HG03064 (cell line): Measurements from ENCODE around the gene NHERF2.

Experiments used
- ATAC-seq: cut with Tn5 transposase; IDR thresholded peaks from one replicate; pipeline ENCODE4 v1.9.1; 2021; ENCODE audit warnings: low read depth; ENCODE audit not compliant: unreplicated experiment

NHERF2 gene

GRCh38 chr16:2038382-2039231 lies 11.9 kb downstream of the NHERF2 start:
- ATAC-seq, result no peak

DNA sequence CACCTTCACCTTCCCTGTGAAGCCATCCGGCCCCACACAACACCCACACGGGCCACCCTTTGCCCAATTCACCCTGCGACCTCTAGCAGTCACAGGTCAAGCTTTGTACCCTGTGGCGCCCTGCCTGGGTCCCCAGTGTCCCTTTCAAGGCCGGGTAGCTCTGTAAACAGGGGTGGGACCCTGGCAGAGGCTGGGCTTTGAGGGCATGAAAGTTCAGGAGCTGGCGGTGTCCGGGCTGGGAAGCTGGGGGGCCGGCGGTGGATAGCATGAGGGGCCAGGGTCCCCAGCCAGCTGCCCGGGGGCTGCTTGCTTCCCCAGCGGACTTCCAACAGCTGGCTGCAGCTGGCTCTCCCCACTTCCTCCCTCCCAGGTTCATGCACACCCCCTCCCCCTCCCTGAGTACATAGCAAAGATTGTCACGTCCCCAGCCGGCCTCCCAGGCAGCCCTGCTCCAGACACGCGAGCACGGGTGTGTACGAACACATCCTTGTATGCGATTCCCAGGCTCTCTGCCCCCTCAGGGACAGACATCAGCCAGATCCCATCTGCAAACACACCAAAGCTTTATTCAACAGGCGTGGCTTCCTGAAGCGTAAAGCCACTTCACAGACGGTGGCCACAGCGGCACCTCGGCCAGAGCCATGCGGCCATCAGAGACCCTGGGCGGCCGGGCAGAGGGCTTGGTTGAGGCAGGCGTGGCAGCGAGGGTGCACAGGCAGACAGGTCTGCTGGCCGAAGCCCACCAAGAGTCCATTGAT lies 12.8 kb downstream of the NHERF2 start:
- no peak for ATAC-seq

GRCh38 chr16:2040041-2040786 lies 13.5 kb downstream of the NHERF2 start:
- ATAC-seq, result no peak

DNA sequence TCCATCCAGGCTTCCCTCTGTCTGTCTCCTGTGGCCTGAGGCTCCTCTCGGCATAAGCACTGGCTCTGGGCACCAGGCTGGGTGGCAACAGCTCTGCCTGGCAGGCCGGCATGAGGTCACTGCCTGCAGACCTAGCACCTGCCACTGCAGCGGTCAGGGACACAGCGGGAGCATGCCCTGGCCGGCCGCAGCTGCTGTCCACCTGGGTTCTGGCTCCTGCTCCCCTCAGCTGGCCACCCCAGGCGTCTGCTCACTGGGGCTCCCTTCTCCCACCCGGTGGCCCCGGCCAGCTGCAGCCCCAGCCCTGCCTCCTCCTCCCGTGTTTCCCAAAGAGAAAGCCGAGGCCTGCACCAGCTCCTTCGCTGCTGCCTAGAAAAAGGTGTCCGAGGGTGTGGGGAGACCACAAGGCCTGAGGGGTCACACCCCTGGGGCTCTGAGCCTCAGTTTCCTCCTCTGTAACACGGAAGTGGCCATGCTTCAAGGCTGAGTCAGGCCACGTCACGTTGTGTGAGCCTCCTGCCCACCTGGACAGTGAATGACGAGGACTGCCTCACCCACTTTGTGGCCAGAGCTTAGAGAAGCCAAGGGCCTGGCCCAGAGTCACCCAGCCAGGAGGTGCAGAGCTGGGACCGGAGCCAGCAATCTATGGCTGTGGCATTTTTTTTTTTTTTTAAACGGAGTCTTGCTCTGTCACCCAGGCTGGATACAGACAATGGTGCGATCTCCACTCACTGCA lies 14.3 kb downstream of the NHERF2 start:
- no peak for ATAC-seq

DNA sequence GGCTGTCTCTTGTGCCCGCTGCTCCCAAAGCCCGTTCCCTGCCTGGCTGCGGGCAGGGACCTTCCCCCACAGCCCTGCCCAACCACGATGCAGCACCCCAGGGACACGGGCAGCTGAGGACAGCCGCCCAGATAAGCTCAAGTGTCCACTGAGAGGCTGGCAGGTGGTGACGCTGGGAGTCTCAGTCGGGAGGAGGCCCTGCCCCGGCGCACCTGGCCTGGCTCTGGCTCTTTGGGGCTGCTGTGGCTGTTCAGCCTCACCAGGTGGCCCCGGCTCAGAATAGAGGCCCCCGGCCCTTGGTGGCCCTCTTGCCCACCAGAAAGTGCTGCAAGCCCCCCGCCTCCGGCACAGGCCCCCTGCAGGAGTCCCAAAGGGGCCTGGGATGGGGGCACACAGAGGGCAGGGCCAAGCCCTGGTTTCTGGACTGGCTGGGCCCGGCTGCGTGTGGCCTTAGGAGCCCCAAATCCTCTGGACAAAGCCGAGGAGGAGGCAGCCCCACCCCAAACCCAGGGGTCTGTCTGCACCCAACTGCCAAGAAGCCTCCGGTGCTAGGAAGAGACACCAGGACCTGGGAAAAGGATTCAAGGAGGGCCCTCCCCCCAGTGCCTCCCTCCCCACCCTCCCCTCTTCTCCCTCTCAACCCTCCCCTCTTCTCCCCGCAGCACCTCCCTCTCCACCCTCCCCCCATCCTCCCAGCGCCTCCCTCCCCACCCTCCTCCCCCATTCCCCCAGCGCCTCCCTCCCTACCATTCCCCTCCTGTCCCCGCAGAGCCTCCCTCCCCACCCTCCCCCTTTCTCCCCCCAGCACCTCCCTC lies 15.7 kb downstream of the NHERF2 start:
- no peak for ATAC-seq

GRCh38 chr16:2042986-2043666 lies 16.4 kb downstream of the NHERF2 start:
- no peak for ATAC-seq

DNA sequence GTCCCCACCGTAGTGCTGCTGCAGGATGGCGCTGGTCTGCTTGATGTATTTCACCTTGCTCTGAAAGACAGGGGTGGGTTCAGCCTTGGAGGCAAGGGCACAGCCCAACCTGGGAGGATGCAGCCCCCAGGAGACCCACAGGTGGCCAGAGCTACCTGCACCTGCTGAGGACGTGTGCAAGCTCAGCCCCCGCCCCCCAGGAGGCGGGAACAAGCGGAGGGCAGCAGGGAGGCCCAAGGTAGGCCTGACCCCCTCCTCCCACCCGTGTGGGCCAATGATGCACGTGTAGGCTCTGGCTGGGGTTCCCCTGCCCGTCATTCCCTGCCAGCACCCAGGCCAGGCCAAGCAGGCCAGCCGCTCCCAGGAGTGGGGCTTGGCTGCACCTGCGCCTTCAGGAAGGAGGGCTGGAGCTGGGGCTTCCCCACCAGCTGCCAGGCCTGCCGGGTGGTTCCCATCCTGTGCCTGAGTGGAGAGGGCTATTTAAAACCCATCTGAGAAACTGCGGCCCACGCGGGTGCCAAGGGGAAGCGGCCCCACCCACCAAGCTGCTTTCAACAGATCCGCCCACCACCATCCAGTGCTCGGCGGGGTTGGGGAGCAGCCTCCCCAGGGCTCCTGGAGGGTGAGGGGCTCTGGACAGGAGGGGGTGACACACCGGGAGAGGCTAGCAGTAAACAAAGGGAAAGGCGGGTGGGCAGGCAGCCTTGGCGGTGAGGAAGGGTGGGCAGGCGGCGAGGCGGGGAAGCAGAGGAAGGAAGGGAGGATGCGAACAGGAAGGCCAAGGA lies 17.2 kb downstream of the NHERF2 start:
- ATAC-seq, result no peak

DNA sequence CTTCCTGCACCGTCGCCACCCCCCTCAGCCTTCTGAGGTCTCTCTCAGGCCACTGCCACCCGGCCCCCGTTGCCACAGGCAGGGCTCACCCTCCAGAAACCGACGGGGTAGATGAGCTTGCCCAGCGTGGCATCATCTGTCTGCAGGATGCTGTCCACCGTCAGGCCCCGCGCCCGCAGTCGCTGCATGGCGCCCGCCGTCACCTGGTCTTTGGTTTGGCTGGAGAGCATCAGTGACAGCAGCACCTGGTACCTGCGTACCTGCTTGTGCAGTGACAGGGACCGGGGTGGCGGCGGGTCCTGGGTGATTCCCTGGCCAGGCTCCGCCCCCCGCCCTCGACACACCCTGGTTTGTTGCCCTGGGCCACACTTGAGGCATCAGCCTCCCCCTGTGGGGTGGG lies 17.8 kb downstream of the NHERF2 start:
- ATAC-seq, result no peak

DNA sequence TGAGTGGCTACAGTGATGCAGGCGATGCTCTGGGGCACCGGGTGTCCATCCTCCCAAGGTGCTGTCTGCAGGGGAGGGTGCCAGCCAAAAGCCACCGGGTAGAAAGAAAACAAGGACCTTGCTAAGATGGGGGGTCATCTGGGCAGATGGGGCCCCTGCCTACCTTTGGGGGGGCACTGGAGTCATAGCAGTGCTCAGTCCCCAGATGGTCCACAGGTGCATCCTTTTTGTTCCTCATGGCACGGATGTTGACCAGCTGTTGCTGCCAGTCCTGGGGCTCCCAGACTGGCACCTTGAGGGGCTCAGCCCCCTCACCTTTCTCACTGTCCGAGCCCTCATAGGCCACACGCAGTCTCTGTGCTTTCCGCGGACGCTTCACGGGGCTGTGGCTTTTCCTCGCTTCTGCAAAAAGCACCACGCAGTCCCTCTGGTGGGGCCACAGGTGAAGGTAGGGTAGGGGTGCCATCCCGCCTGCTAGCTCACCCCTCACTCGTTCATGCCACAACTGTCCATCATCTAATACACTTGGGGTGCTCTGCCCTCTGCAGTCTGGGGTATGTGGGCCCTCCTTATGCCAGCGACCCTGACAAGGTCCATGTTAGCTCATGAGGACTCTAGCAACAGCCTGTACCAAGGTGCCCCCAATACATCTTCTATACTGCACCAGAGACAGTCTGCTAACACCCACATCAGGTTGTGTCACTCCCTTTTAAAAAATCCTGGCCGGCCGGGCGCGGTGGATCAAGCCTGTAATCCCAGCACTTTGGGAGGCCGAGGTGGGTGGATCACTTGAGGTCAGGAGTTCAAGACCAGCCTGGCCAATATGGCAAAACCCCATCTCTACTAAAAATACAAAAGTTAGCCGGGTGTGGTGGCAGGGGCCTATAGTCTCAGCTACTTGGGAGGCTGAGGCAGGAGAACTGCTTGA lies 19.5 kb downstream of the NHERF2 start:
- ATAC-seq, result no peak

DNA sequence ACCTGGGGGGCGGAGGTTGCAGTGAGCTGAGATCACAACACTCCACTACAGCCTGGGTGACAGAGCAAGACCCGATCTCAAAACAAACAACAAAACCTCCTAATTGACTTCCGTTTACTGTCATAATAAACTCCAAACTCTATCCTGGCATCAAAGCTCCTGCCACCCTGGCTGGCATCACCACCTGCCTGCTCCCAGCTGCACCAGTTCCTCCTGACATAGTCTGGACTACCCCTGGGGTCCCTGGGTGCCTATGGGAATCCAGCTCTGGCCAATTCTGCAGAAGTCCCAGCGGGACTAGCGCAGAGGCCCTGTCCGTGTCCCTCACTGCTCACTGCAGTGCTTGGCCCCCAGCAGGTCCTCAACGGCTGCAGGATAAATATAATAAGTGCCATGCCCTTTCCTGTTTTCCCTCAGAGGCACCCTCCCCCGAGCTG lies 20.2 kb downstream of the NHERF2 start:
- ATAC-seq, result no peak

DNA sequence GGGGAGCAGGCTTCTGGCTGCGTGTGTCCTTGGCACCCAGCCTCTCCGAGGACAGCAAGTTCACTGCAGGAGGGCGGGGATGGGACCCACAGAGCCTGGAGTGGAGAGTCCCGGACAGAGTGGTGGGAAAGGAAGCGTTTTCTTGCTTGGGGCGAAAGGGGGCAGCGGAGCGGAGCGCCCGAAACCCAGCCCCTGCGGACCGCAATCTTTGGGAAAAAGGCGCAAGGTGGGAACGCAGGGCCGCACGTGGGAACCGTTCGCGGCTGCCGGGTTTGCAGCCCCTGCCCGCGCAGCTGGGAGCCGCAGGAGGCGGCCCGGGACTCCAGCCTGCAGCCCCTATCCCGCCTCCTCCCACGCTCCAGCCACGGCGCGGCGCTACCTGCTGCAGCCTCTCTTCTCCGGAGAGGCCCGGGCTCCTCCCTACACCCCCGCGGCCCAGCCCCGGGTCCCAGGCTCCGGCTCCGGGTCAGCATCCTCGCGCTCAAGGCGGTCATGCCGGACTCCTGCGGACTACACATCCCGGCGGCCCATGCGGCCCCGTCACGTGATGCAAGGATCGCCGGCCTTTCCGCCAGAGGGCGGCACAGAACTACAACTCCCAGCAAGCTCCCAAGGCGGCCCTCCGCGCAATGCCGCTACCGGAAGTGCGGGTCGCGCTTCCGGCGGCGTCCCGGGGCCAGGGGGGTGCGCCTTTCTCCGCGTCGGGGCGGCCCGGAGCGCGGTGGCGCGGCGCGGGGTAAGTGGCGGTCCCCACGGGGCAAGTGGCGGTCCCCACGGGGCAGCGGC lies 20.8 kb downstream of the NHERF2 start, which contains the start of the genes NTHL1 and TSC2:
TSS of gene NTHL1 (minus strand) at position 505 of the 786 bp plus-strand sequence. CDS start at position 494, 11 bp downstream.
TSS of gene TSC2 (plus strand) at position 656 of the 786 bp plus-strand sequence. CDS start 631 bp downstream, outside the sequence.
- ATAC-seq, result peak; percentile 89

- ATAC-seq, result no peak
These were observed 21.4 kb downstream of the NHERF2 start for GRCh38 chr16:2048116-2048543.

DNA sequence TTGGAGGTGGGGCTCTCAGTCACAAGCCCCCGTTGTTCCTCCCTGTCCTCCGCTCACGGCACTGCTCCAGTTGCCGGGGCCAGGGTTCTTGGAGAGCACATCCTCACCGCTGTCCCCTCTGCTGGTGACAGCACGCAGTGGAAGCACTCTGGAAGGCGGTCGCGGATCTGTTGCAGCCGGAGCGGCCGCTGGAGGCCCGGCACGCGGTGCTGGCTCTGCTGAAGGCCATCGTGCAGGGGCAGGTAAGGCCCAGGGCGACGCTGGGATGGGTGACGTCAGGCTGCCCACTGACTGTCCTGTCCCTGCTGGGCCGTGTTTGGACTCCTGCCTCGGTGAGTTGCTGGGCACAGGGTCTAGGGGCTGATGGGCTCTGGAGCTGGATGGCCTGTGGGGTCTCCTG lies 26.5 kb downstream of the NHERF2 start:
- no peak for ATAC-seq

DNA sequence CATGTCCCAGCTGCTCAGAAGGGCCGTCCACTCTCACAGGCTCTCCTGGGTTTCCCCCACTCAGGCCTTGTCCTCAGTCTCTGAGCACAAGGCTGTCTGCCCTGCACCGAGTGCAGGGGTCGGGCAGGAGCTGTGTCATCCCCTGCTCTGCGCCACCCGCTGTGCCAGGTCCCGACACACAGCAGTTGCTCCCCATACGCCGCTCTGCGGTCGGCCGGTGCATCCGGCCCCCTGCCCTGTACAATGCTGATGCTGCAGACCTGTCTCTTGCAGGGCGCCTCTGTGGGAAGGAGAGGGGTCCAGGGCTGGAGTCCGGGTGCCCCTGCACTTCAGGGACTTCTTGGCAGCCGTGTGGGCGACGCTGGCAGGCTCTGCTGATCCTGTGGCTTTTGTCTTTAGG lies 27.2 kb downstream of the NHERF2 start:
- ATAC-seq, result no peak

- ATAC-seq, result no peak
These were observed 28.0 kb downstream of the NHERF2 start for GRCh38 chr16:2054543-2055245.

- ATAC-seq, result no peak
These were observed 29.4 kb downstream of the NHERF2 start for GRCh38 chr16:2056077-2056476.
